SK-N-SH treated with all-trans-retinoic acid at 6 μM for 48 hours (cell line): ENCODE results near the gene LCN6.

Experiments
- ARNTL ChIP-seq: fragments of 450-650 bp; formaldehyde crosslinking; IDR thresholded peaks from 2 replicates; pipeline ENCODE4 v1.5.0; 2020; ENCODE audit warnings: low read depth, mild to moderate bottlenecking, moderate library complexity, borderline replicate concordance
- ESRRG ChIP-seq: fragments of 250-450 bp; sonication (Bioruptor Pico); IDR thresholded peaks from 2 replicates; pipeline ENCODE4 v1.6.1; 2021; ENCODE audit warnings: mild to moderate bottlenecking
- ISL1 ChIP-seq: fragments of 250-450 bp; sonication (Bioruptor Pico); IDR thresholded peaks from 2 replicates; pipeline ENCODE4 v2.1.2; 2022; ENCODE audit warnings: mild to moderate bottlenecking, moderate library complexity
- RARB ChIP-seq: fragments of 250-450 bp; sonication (Bioruptor Pico); IDR thresholded peaks from 2 replicates; pipeline ENCODE4 v1.8.0; 2021; ENCODE audit warnings: mild to moderate bottlenecking, moderate library complexity
- SNAI2 ChIP-seq: fragments of 250-450 bp; sonication (Bioruptor Pico); IDR thresholded peaks from 2 replicates; pipeline ENCODE4 v1.5.0; 2020; ENCODE audit warnings: mild to moderate bottlenecking, moderate library complexity
- ZFP3 ChIP-seq: fragments of 250-450 bp; sonication (Bioruptor Pico); IDR thresholded peaks from 2 replicates; pipeline ENCODE4 v1.5.0; 2020; ENCODE audit warnings: mild to moderate bottlenecking, moderate library complexity
- ZNF565 ChIP-seq: fragments of 450-650 bp; formaldehyde crosslinking; conservative IDR thresholded peaks from 2 replicates; pipeline ENCODE4 v1.5.0; 2020; ENCODE audit warnings: low read depth, mild to moderate bottlenecking, moderate library complexity
- TF ChIP-seq, protein P1 (sequence below): fragments of 250-450 bp; sonication (Bioruptor Pico); IDR thresholded peaks from 2 replicates; pipeline ENCODE4 v1.5.0; 2020; ENCODE audit warnings: mild to moderate bottlenecking, moderate library complexity
- TF ChIP-seq, protein P2 (sequence below): fragments of 250-450 bp; sonication (Bioruptor Pico); IDR thresholded peaks from 2 replicates; pipeline ENCODE4 v1.5.1; 2020; ENCODE audit warnings: low read depth, mild to moderate bottlenecking, moderate library complexity

DNA sequence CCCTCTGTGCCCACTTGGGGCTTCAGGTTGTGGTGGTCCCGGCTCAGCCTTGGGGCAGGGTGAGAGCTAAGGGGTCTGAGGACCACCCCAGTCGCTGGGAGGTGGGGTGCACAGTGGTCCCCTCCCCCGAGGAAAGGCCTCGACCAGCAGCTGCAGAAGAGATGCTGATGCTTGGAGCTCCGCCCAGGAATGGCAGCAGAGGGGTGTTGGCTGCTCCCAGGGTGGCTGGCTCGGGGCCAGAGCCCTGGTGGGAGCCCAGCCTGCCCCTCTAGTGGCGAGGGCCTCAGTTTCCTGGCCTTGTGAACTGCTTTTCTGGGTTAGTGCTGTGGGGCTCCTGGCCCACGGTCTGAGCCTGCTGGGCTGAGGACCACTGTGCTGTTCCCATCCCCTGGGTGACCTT, 34.8 kb downstream of the LCN6 start:
- no peak for TF ChIP-seq ZFP3
- TF ChIP-seq ARNTL (CRISPR knock-in tag): no peak
- TF ChIP-seq, protein P1, sequence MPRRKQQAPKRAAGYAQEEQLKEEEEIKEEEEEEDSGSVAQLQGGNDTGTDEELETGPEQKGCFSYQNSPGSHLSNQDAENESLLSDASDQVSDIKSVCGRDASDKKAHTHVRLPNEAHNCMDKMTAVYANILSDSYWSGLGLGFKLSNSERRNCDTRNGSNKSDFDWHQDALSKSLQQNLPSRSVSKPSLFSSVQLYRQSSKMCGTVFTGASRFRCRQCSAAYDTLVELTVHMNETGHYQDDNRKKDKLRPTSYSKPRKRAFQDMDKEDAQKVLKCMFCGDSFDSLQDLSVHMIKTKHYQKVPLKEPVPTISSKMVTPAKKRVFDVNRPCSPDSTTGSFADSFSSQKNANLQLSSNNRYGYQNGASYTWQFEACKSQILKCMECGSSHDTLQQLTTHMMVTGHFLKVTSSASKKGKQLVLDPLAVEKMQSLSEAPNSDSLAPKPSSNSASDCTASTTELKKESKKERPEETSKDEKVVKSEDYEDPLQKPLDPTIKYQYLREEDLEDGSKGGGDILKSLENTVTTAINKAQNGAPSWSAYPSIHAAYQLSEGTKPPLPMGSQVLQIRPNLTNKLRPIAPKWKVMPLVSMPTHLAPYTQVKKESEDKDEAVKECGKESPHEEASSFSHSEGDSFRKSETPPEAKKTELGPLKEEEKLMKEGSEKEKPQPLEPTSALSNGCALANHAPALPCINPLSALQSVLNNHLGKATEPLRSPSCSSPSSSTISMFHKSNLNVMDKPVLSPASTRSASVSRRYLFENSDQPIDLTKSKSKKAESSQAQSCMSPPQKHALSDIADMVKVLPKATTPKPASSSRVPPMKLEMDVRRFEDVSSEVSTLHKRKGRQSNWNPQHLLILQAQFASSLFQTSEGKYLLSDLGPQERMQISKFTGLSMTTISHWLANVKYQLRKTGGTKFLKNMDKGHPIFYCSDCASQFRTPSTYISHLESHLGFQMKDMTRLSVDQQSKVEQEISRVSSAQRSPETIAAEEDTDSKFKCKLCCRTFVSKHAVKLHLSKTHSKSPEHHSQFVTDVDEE (CRISPR knock-in tag): no peak
- no peak for TF ChIP-seq RARB
- TF ChIP-seq, protein P2, sequence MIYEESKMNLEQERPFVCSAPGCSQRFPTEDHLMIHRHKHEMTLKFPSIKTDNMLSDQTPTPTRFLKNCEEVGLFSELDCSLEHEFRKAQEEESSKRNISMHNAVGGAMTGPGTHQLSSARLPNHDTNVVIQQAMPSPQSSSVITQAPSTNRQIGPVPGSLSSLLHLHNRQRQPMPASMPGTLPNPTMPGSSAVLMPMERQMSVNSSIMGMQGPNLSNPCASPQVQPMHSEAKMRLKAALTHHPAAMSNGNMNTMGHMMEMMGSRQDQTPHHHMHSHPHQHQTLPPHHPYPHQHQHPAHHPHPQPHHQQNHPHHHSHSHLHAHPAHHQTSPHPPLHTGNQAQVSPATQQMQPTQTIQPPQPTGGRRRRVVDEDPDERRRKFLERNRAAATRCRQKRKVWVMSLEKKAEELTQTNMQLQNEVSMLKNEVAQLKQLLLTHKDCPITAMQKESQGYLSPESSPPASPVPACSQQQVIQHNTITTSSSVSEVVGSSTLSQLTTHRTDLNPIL (CRISPR knock-in tag): no peak
- no peak for TF ChIP-seq ZNF565
- no peak for TF ChIP-seq ISL1 (CRISPR knock-in tag)
- TF ChIP-seq SNAI2 (CRISPR knock-in tag): no peak
- no peak for TF ChIP-seq ESRRG
